Type B pancreatic cell (in vitro differentiated cells): ENCODE data around the gene SIMC1. TPM values are rescaled to one million over a fixed set of nuclear protein-coding genes. Genes with fewer than 3 reads are reported as not detected.

ENCODE experiments used
- DNase-seq: peaks from one replicate; pipeline ENCODE4 v3.0.0; 2021; ENCODE audit warnings: mixed read lengths; ENCODE audit not compliant: unreplicated experiment; ENCODE audit errors: extremely low spot score
- H3K27ac Mint-ChIP-seq: 2 replicates; pipeline ENCODE4 v1.8.0; 2021; ENCODE audit warnings: mild to moderate bottlenecking, mixed read lengths
- H3K27me3 Mint-ChIP-seq: 2 replicates; pipeline ENCODE4 v1.8.0; 2021; ENCODE audit warnings: mixed read lengths
- H3K36me3 Mint-ChIP-seq: 2 replicates; pipeline ENCODE4 v1.8.0; 2021; ENCODE audit warnings: mixed read lengths
- H3K4me1 Mint-ChIP-seq: one replicate; pipeline ENCODE4 v1.8.0; 2021; ENCODE audit warnings: mixed read lengths; ENCODE audit not compliant: unreplicated experiment
- H3K4me3 Mint-ChIP-seq: 2 replicates; pipeline ENCODE4 v1.8.0; 2021; ENCODE audit warnings: mild to moderate bottlenecking, mixed read lengths
- H3K9me3 Mint-ChIP-seq: 2 replicates; pipeline ENCODE4 v1.8.0; 2021; ENCODE audit warnings: mixed read lengths
- CTCF ChIP-seq: fragments of 200-600 bp; sonication (generic); conservative IDR thresholded peaks from 2 replicates; pipeline ENCODE4 v1.5.0; 2021; ENCODE audit warnings: antibody characterized with exemption, mild to moderate bottlenecking
- total RNA-seq: library from RNA; stranded (reverse); gene quantifications from 2 replicates; pipeline ENCODE4 v1.2.1, GENCODE V29; 2021; ENCODE audit warnings: low replicate concordance

SIMC1 gene
- total RNA-seq, 1 donor from 2014 or later: 34.0 TPM

GRCh38 chr5:176319827-176320554 lies 81.8 kb downstream of the SIMC1 start:
- peaks cover 21% of the 10 kb centered on the region for H3K36me3 Mint-ChIP-seq
- H3K27ac Mint-ChIP-seq: no peak overlapping the region
- H3K27me3 Mint-ChIP-seq: no peaks in the 10 kb centered on the region
- no peak overlapping the region for H3K4me3 Mint-ChIP-seq
- no peak for DNase-seq
- H3K9me3 Mint-ChIP-seq: no peaks in the 10 kb centered on the region
- TF ChIP-seq CTCF: peak; percentile 48
- H3K4me1 Mint-ChIP-seq: no peaks in the 10 kb centered on the region

GRCh38 chr5:176320577-176320976 lies 82.4 kb downstream of the SIMC1 start:
- no peak for TF ChIP-seq CTCF
- Mint-ChIP-seq H3K27me3 (no peaks in the 10 kb centered on the region), H3K36me3 (peaks cover 16% of the 10 kb centered on the region), H3K4me1 (no peaks in the 10 kb centered on the region), H3K4me3 (no peak overlapping the region), H3K27ac (no peak overlapping the region), H3K9me3 (no peaks in the 10 kb centered on the region)
- no peak for DNase-seq

- TF ChIP-seq CTCF: no peak
- H3K4me3 Mint-ChIP-seq: no peak overlapping the region
- DNase-seq: no peak
- no peak overlapping the region for H3K27ac Mint-ChIP-seq
- H3K36me3 Mint-ChIP-seq: peaks cover 19% of the 10 kb centered on the region
- no peaks in the 10 kb centered on the region for H3K4me1 Mint-ChIP-seq
- H3K9me3 Mint-ChIP-seq: peaks cover 5% of the 10 kb centered on the region
- H3K27me3 Mint-ChIP-seq: no peaks in the 10 kb centered on the region
Measured at GRCh38 chr5:176334031-176334770, 96.0 kb downstream of the SIMC1 start.

- Mint-ChIP-seq H3K9me3 (peaks cover 5% of the 10 kb centered on the region), H3K36me3 (peaks cover 24% of the 10 kb centered on the region), H3K27ac (no peak overlapping the region), H3K4me3 (no peak overlapping the region), H3K4me1 (no peaks in the 10 kb centered on the region), H3K27me3 (no peaks in the 10 kb centered on the region)
- TF ChIP-seq CTCF: no peak
- no peak for DNase-seq
Measured at GRCh38 chr5:176337913-176338312, 99.7 kb downstream of the SIMC1 start.

GRCh38 chr5:176339304-176339703 lies 101.1 kb downstream of the SIMC1 start:
- Mint-ChIP-seq H3K9me3 (no peaks in the 10 kb centered on the region), H3K4me3 (no peak overlapping the region), H3K4me1 (no peaks in the 10 kb centered on the region), H3K27ac (no peak overlapping the region), H3K27me3 (no peaks in the 10 kb centered on the region), H3K36me3 (peaks cover 23% of the 10 kb centered on the region)
- no peak for DNase-seq
- TF ChIP-seq CTCF: no peak
